ENCODE data around the gene GALNT10.

GRCh38 chr5:154363411-154363810, 172.9 kb downstream of the GALNT10 start:
- no peak for TF ChIP-seq CTCF (IDR thresholded peaks at IDR 0.05)
- TF ChIP-seq ZFX (IDR thresholded peaks at IDR 0.05; ENCODE audit: borderline replicate concordance): no peak
